IMR-90 (cell line): Measurements from ENCODE around the gene NCKAP5. TPM values are rescaled to one million over a fixed set of nuclear protein-coding genes. Genes with fewer than 3 reads are reported as not detected.

Source experiments
- ATAC-seq: fragments of 200-7000 bp; cut with Tn5 transposase; 2 replicates; pipeline ENCODE4 v1.9.1; 2020; ENCODE audit warnings: low read depth, mild to moderate bottlenecking, moderate library complexity
- BruUV-seq: library from RNA; stranded (reverse); fragments of 400-500 nt; replicated peaks from 2 replicates; lab custom pipeline; 2021; lab: Mats Ljungman, UMichigan
- CTCF ChIA-PET: fragments of 300-600 bp; formaldehyde crosslinking; extraction: SDS; loops from one replicate; lab custom pipeline; 2021; ENCODE audit warnings: antibody characterized with exemption; lab: Yijun Ruan, JAX
- POLR2A ChIA-PET: fragments of 300-600 bp; sonication (Branson Sonifier 250); formaldehyde crosslinking; loops from one replicate; lab custom pipeline; 2022; ENCODE audit warnings: antibody characterized with exemption; ENCODE audit not compliant: unreplicated experiment; lab: Charles Lee
- DNase-seq: peaks from one replicate; pipeline ENCODE4 v3.0.0; 2013
- H2AFZ ChIP-seq: replicated peaks from 2 replicates; pipeline ENCODE3; 2013; ENCODE audit warnings: low read length, mild to moderate bottlenecking; ENCODE audit not compliant: poor library complexity
- H2AK5ac ChIP-seq: 2 replicates; pipeline ENCODE4 v1.6.1; 2013; ENCODE audit warnings: low read depth, low read length, inconsistent platforms
- H2AK9ac ChIP-seq: replicated peaks from 2 replicates; pipeline ENCODE3; 2013; ENCODE audit warnings: mild to moderate bottlenecking, low read depth, low read length, moderate library complexity; ENCODE audit not compliant: poor library complexity
- H2BK120ac ChIP-seq: 2 replicates; pipeline ENCODE4 v1.6.1; 2013; ENCODE audit warnings: low read depth, low read length, inconsistent platforms
- H2BK15ac ChIP-seq: 3 replicates; pipeline ENCODE4 v1.6.1; 2013; ENCODE audit warnings: low read depth, low read length, inconsistent platforms
- H2BK20ac ChIP-seq: 2 replicates; pipeline ENCODE4 v1.6.1; 2013; ENCODE audit warnings: low read depth, mild to moderate bottlenecking, inconsistent platforms, low read length, moderate library complexity
- H2BK5ac ChIP-seq: 2 replicates; pipeline ENCODE4 v1.6.1; 2013; ENCODE audit warnings: mild to moderate bottlenecking, low read depth, low read length, inconsistent platforms; ENCODE audit not compliant: poor library complexity, severe bottlenecking
- H3K14ac ChIP-seq: replicated peaks from 2 replicates; pipeline ENCODE4 v1.6.1; 2013; ENCODE audit warnings: low read depth, low read length, inconsistent platforms
- H3K18ac ChIP-seq: 2 replicates; pipeline ENCODE4 v1.6.1; 2013; ENCODE audit warnings: low read depth, low read length, control low read depth
- H3K23ac ChIP-seq: 2 replicates; pipeline ENCODE4 v1.6.1; 2013; ENCODE audit warnings: low read depth, low read length, inconsistent platforms
- H3K27ac ChIP-seq: 2 replicates; pipeline ENCODE4 v1.5.1; 2013; ENCODE audit warnings: mild to moderate bottlenecking, control low read depth, low read length; ENCODE audit not compliant: insufficient read depth
- H3K27me3 ChIP-seq: 2 replicates; pipeline ENCODE4 v1.6.1; 2013; ENCODE audit warnings: low read length; ENCODE audit not compliant: control insufficient read depth, insufficient read depth
- H3K36me3 ChIP-seq: 2 replicates; pipeline ENCODE4 v1.6.1; 2013; ENCODE audit warnings: low read length, mixed read lengths; ENCODE audit not compliant: control insufficient read depth, insufficient read depth
- H3K4ac ChIP-seq: 2 replicates; pipeline ENCODE4 v1.6.1; 2013; ENCODE audit warnings: low read depth, low read length, inconsistent platforms
- H3K4me1 ChIP-seq: 2 replicates; pipeline ENCODE4 v1.6.1; 2013; ENCODE audit warnings: low read length, mixed read lengths; ENCODE audit not compliant: control insufficient read depth, insufficient read depth
- H3K4me2 ChIP-seq: 2 replicates; pipeline ENCODE4 v1.6.1; 2013; ENCODE audit warnings: low read depth, mild to moderate bottlenecking, control low read depth, low read length, moderate library complexity
- H3K4me3 ChIP-seq: 2 replicates; pipeline ENCODE4 v1.5.1; 2013; ENCODE audit warnings: low read depth, mild to moderate bottlenecking, control low read depth, low read length, moderate library complexity; ENCODE audit not compliant: insufficient read depth
- H3K56ac ChIP-seq: 2 replicates; pipeline ENCODE4 v1.6.1; 2013; ENCODE audit warnings: low read length, inconsistent platforms; ENCODE audit not compliant: insufficient read depth; ENCODE audit errors: extremely low read depth
- H3K79me1 ChIP-seq, 2 experiments: 2 replicates each; pipeline ENCODE4 v1.6.1; 2013; ENCODE audit warnings: low read length in 2 of 2, inconsistent platforms in 1 of 2, low read depth in 1 of 2
- H3K9ac ChIP-seq: 2 replicates; pipeline ENCODE4 v1.6.1; 2013; ENCODE audit warnings: low read depth, low read length, control low read depth
- H3K9me1 ChIP-seq: 2 replicates; pipeline ENCODE4 v1.6.1; 2013; ENCODE audit warnings: low read length, inconsistent platforms; ENCODE audit not compliant: insufficient read depth
- H3K9me3 ChIP-seq: 2 replicates; pipeline ENCODE4 v1.6.1; 2013; ENCODE audit warnings: low read length; ENCODE audit not compliant: control insufficient read depth, insufficient read depth
- H4K20me1 ChIP-seq: 2 replicates; pipeline ENCODE4 v1.6.1; 2013; ENCODE audit warnings: low read length, inconsistent platforms; ENCODE audit not compliant: insufficient read depth
- H4K5ac ChIP-seq: 2 replicates; pipeline ENCODE4 v1.6.1; 2013; ENCODE audit warnings: mild to moderate bottlenecking, low read depth, low read length, control low read depth
- H4K8ac ChIP-seq, 2 experiments: 2 replicates each; pipeline ENCODE4 v1.6.1; 2013; ENCODE audit warnings: low read depth in 2 of 2, low read length in 2 of 2, control low read depth in 1 of 2, inconsistent platforms in 1 of 2
- H4K91ac ChIP-seq: 2 replicates; pipeline ENCODE4 v1.6.1; 2013; ENCODE audit warnings: low read depth, low read length, inconsistent platforms; ENCODE audit not compliant: insufficient read depth
- MAZ ChIP-seq: IDR thresholded peaks from 2 replicates; pipeline ENCODE4 v1.6.1; 2012; ENCODE audit warnings: low read depth, mild to moderate bottlenecking, low read length, improper control_type of control experiment, moderate library complexity, borderline replicate concordance
- RFX5 ChIP-seq: IDR thresholded peaks from 2 replicates; pipeline ENCODE4 v1.8.0; 2012; ENCODE audit warnings: low read depth, mild to moderate bottlenecking, low read length, moderate library complexity
- SMC3 ChIP-seq: fragments of 150-350 bp; IDR thresholded peaks from 2 replicates; pipeline ENCODE4 v1.6.1; 2016; ENCODE audit warnings: low read depth, mild to moderate bottlenecking, antibody characterized with exemption, low read length, moderate library complexity
- WGBS, 2 experiments: methylation state at CpG; one replicate each; pipeline versions ENCODE4 v1.1.5 to v1.1.7; 2013; ENCODE audit warnings: missing lambda C conversion rate in 2 of 2; ENCODE audit not compliant: insufficient read length in 1 of 2; ENCODE audit errors: extremely low coverage in 2 of 2; 5-methylcytosine and 5-hydroxymethylcytosine counted together
- dilution Hi-C: fragments of 300-500 bp; cut with HindIII; formaldehyde crosslinking; loops from one replicate; pipeline ENCODE4 v1.14.3; 2018; ENCODE audit warnings: low sequenced_read_pairs; ENCODE audit not compliant: unreplicated experiment
- in situ Hi-C: fragments of 300-500 bp; cut with MboI; formaldehyde crosslinking; loops from 3 replicates; pipeline ENCODE4 v1.14.3; 2019; ENCODE audit warnings: low sequenced_read_pairs, inconsistent platforms, mixed read lengths
- intact Hi-C: fragments of 100-400 bp; cut with micrococcal nuclease; formaldehyde crosslinking; loops from 2 replicates; pipeline ENCODE4 v1.10.0; 2022
- polyA plus RNA-seq, 3 experiments: library from polyadenylated mRNA; depleted of rRNA; stranded (reverse); fragments of >200 nt; gene quantifications; 2 replicates each; pipeline ENCODE4 v1.2.3, GENCODE V29; 2012; ENCODE audit warnings: low replicate concordance in 1 of 3
- total RNA-seq: library from RNA; depleted of rRNA; stranded (reverse); fragments of >200 nt; gene quantifications from 2 replicates; pipeline ENCODE4 v1.2.3, GENCODE V29; 2012
- TF ChIP-seq, protein P1 (sequence below): fragments of 150-350 bp; IDR thresholded peaks from 2 replicates; pipeline ENCODE4 v1.6.1; 2016; ENCODE audit warnings: low read depth, mild to moderate bottlenecking, low read length, moderate library complexity, borderline replicate concordance

The NCKAP5 gene
- total and polyA plus RNA-seq, 2 of the 4 experiments (the other 2 are of a cell fraction): 2.7 to 3.9 TPM

DNA sequence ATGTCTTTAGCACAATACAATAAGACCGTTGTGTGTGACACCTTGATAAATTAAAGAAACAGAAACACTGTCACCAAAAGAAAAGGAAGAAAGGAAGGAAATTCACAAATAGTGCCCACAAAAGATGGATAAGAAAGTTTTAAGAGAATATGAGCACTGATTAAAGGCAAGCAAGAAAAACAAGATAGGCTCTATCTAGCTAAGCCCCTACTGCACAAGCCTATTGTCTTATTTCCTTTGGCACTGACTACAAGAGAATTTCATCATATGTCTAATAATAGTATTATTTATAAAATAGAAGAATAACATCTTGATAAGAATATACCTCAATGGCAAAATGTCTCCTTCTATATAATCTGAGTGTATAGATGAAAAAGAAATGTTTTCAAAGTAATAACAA lies 335.7 kb downstream of the NCKAP5 start:
- POLR2A ChIA-PET: no interaction called here
- no peak overlapping the region for H2BK5ac ChIP-seq
- no peaks in the 10 kb centered on the region for H3K9me3 ChIP-seq
- WGBS, 2 experiments: no CpG with 5 or more reads among the region's 1 CpG
- peaks cover 5% of the 10 kb centered on the region; the same call in 1 of the 2 replicates for H3K36me3 ChIP-seq
- no peak overlapping the region for H3K4me3 ChIP-seq
- ATAC-seq (no peak), DNase-seq (no peak)
- H4K20me1 ChIP-seq: peaks cover 3% of the 10 kb centered on the region; the same call in 1 of the 2 replicates
- H2BK120ac ChIP-seq: no peak overlapping the region
- CTCF ChIA-PET: no interaction called here
- H3K79me1 ChIP-seq: peaks cover 23 to 71% of the 10 kb centered on the region in 2 experiments
- no peak overlapping the region for H4K8ac ChIP-seq
- H2AK9ac ChIP-seq: no peak overlapping the region
- H4K5ac ChIP-seq: no peak overlapping the region
- H4K91ac ChIP-seq: no peak overlapping the region
- H3K27ac ChIP-seq: no peak overlapping the region
- no peak overlapping the region for H3K56ac ChIP-seq
- dilution Hi-C loops (no loop called here), intact Hi-C loops (no loop called here), in situ Hi-C loops (no loop called here)
- H3K27me3 ChIP-seq: no peaks in the 10 kb centered on the region
- no peak overlapping the region for H2AK5ac ChIP-seq
- no peak overlapping the region for H2AFZ ChIP-seq
- H3K18ac ChIP-seq: no peak overlapping the region
- no peak overlapping the region for H3K9ac ChIP-seq
- no peak overlapping the region for H2BK20ac ChIP-seq
- H3K9me1 ChIP-seq: peaks cover 5% of the 10 kb centered on the region
- TF ChIP-seq, protein P1, sequence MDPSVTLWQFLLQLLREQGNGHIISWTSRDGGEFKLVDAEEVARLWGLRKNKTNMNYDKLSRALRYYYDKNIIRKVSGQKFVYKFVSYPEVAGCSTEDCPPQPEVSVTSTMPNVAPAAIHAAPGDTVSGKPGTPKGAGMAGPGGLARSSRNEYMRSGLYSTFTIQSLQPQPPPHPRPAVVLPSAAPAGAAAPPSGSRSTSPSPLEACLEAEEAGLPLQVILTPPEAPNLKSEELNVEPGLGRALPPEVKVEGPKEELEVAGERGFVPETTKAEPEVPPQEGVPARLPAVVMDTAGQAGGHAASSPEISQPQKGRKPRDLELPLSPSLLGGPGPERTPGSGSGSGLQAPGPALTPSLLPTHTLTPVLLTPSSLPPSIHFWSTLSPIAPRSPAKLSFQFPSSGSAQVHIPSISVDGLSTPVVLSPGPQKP: no peak
- TF ChIP-seq MAZ (no peak), RFX5 (no peak), SMC3 (no peak)
- no peak overlapping the region; the same call in 1 of the 2 replicates for H3K23ac ChIP-seq
- peaks cover 7% of the 10 kb centered on the region for H3K4me1 ChIP-seq
- H3K4me2 ChIP-seq: no peak overlapping the region
- no peak overlapping the region for H2BK15ac ChIP-seq
- no peak overlapping the region for H3K4ac ChIP-seq
- H3K14ac ChIP-seq: no peak overlapping the region
- BruUV-seq: no TSS peak
